NCI-H2107 treated with DMSO at 0.1 percent for 48 hours (cell line): ENCODE data around the gene ROS1.

Experiments used
- DNase-seq: peaks from one replicate; lab custom pipeline; 2025; ENCODE audit not compliant: unreplicated experiment; lab: John Stamatoyannopoulos, UW

ROS1 gene

DNA sequence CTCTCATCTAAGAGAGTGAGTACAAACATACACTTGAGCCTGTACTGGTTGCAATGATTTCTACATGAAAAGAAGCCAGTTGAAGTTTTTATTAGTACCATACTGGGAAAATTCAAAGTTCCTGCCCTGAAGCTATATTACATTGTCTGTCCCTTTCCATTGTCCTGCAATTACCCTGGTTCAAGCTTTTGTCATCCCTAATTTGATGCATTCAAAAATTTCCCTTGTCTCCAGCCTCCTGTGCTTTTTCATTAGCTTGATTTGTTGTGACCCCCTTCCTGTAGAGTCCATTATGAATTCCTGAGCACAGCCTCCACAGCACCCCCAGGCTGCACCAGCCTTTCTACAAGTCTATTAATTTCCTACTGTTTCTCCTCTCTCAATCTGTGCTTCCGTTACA is 114.0 kb downstream of the ROS1 start:
- no peak for DNase-seq

GRCh38 chr6:117311310-117311709 is 114.4 kb downstream of the ROS1 start:
- no peak for DNase-seq

DNA sequence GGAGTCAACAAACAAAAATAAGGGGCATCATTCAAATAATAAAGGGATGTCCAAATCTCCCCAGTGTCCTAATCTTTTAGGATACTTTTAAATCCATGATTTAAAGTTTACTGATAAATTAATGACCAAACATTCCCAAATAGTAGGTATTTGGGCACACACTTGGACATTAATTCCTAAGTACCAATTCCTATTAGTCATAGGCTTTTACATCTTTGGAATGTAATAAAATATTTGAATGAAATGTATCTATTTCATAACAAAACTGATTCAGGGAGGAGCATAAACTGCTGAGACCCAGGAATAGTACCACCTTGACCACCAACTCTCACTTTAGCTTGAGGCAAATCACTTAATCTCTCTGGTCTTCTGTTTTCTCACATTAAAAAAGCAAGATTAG is 116.1 kb downstream of the ROS1 start:
- no peak for DNase-seq

DNA sequence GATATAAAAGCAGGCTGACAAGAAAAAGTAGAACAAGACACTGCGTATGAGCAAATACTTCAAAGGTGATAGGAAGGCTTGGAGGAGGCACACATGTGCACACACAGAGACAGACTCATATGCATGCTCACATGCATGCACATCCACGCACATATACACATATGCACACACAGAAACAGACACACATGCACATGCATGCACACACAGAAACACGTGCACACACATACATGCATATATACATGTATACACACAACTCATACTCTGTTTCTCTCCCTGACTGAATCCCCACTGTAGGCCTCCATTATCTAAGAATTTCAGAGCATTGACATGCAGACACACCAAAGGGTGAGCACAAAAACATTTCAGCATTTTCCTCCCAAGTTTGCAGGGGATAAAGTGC is 116.7 kb downstream of the ROS1 start:
- no peak for DNase-seq

- no peak for DNase-seq
Measured at GRCh38 chr6:117307655-117308054, 118.1 kb downstream of the ROS1 start.

- no peak for DNase-seq
Measured at GRCh38 chr6:117306227-117306790, 119.4 kb downstream of the ROS1 start.

DNA sequence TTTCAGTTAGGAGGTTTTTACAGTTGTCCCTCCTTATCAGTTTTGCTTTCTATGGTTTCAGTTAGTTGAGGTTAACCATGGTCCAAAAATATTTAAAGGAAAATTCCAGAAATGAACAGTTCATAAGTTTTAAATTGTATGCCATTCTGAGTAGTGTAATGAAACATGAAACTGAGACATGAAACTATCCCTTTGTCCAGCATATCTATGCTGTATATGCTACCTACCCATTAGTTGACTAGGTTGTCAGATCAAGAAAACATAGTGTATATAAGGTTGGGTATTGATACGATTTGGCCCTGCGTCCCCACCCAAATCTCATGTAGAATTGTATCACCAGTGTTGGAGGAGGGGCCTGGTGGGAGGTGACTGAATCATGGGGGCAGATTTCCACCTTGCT is 121.3 kb downstream of the ROS1 start:
- DNase-seq: no peak

- no peak for DNase-seq
Measured at GRCh38 chr6:117303323-117303722, 122.4 kb downstream of the ROS1 start.

DNA sequence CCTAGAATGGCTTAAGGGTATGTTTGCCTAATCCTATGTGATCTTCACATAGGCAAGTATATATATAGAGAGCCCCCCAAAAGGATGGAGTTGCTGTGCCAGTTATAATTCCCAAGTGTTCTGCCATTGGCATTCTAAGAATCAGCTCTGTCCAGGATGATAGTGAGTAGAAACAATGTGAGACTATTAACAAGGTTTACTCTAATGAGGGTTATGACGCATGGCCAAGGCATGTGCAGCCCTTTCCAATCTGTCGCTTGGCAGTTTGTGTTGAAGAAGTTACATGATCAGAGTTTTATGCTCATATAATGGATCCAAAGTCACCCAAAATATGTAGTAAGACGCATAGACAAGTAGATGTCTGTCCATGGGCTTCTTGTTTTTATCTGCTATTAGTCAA is 126.8 kb downstream of the ROS1 start:
- no peak for DNase-seq

DNA sequence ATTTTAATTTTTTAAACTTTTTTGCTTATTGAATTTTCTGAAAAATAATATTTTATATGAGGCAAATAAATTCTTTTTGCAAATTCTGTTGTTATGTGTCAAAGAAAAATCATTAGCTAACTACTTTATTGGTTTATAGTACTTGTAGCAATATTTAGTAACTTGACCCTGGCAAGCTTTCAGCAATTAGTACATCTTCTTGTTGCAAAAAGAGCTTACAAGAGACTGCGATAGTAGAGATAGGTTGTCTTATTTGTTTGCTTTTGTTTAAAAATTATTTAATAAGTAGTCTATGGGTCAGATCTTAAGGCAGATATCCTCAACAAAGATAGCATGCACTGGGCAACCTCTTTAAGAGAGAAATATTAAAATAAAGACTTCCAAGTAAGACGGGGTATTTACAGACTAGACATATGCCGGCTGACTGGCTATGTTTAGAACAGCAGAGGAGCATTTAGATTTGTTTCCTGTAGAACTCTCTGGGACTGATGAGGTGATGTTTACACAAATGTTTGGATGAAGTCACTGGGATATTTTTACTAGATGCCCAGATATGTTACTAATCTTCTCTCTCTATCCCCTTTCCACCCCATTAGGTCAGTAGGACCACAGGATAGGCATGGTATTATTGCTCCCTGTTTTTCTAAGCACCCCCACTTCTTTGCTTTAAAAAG is 135.4 kb downstream of the ROS1 start:
- DNase-seq: no peak

DNA sequence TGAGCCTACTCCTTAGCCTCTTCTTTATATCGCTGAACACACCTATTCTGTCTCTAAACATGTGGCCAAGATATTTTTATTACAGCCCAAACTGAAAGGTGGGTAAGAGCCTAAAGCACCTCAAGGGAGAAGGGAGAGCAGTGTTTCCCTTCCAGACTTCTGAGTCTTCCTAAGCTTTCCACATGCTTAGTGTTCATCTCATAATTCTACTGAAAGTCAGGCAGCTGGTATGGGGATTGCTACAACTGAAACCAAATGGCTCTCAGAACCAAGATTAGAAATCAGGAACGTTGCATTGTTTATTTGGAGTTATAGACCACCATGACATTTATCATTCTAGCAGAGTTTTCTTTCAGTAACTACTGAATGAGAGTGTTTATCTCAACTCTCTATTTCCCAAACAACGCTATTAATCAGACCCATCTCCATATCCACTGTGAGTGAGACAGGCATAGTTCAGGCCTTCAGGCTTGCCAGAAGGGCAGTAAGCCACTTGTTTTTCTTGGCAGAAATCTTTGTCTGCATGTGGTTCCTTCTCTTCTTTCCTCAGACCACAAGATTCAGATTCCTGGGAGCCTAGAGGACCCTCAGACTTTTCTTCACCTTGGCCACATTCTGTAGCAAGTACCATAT is 137.5 kb downstream of the ROS1 start:
- no peak for DNase-seq

- no peak for DNase-seq
Measured at GRCh38 chr6:117280922-117281321, 144.8 kb downstream of the ROS1 start.

DNA sequence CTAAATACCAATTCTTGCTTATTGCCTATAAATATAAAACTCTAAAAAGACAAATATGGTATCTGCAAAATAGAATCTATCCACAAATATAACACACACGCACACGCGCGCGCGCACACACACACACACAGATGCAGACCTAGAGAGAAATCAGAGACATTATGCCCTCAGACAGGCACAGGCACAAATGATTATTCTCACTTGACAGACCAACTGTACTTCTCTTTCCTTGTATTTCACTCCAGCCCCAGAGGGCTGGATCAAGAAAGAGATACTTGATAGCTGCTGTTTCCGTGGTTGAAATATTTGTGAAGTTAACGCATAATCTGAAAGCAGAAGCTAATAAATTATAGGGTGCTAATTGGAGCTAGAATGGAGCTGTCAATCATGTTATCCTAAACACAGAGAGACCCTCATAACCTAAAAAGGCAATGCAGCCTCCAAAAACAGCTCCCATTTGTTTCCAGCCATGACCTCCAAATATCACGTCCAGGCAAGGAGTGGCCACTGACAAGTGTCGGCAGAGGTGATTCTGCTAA is 148.9 kb downstream of the ROS1 start:
- no peak for DNase-seq

GRCh38 chr6:117275711-117276110 is 150.0 kb downstream of the ROS1 start:
- DNase-seq: no peak

- DNase-seq: no peak
Measured at GRCh38 chr6:117275205-117275604, 150.5 kb downstream of the ROS1 start.

DNA sequence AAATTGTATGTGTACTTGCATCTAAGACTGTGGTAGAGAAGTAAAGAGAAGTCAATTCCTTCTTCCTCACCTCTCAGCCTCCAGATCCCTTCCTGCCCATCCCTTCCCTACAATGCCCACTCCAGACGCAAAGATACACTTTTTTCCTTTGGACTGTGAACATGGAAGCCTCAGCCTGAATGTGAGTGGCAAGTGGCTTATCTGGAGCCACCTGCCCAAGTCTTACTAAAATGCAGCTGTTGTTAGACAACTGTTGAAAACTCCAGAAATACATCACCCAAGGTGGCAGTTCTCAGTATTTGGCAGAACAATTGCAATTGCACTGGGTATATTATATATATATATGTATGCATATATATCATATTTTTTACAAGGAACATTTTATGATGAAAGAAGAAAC is 152.9 kb downstream of the ROS1 start:
- no peak for DNase-seq

DNA sequence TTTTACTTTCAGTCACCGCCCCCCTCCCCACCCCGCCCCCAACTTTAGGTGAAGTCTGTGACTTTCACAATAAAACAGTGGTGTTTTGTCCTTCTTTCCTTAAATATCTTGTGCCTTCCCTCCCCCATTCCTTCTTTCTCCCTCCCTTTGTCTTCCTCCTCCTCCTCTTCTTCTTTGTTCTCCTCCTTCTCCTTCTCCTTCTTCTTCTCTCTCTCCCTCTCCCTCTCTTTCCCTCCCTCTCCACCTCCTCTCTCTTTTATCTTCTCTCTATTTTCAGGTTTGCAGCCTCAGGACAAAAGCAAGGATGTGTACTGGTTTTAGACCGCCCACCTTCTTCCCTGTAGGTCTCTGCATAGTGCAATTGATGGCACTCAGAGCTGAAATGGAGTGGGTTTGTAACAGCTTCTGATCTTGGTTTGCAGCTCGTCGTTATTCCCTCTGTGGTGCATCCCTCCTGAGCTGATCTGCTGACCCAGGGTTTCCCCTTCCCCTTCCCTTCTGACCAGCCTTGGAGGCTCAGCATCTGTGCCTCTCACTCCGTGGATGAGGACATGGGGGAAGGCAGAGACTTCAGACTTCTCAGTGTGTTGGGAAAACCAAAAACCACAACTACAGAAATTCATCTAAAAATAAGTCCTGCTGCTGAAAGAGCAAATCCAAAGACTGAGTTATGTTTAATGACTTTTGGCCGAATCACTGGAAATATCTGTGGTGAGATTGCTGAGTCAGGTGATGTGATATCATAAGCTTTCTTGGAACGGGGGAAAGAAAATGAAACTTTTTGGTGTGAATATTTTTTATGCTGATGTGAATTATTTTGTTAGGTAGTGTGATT is 153.5 kb downstream of the ROS1 start:
- DNase-seq: no peak

DNA sequence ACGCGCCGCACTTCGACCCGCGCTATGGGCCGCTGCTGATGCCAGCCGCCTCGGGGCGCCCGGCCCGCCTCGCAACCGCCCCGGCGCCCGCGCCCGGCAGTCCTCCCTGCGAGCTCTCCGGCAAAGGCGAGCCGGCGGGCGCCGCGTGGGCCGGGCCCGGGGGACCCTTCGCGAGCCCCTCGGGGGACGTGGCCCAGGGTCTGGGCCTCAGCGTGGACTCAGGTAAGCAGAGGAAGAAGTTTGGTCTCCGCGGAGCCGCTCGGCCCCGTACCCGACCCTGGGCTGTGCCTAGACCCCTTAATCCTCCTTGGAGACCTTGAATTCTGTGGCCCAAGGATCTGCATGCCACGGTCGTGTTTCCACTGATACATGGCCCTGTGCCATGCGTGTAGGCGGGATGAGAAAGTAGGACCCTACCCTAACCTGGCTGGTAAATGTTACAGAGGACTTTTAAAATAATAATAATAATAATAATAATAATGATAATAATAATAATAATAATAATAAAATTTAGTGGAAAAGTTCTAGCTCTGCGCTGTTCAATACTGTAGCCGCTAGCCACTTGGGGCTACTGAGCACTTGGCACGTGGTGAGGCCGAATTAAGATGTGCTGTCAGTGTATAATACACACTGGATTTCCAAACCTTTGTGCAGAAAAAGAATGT is 154.8 kb downstream of the ROS1 start:
- DNase-seq: no peak

GRCh38 chr6:117270055-117270842 is 155.5 kb downstream of the ROS1 start:
- no peak for DNase-seq

DNA sequence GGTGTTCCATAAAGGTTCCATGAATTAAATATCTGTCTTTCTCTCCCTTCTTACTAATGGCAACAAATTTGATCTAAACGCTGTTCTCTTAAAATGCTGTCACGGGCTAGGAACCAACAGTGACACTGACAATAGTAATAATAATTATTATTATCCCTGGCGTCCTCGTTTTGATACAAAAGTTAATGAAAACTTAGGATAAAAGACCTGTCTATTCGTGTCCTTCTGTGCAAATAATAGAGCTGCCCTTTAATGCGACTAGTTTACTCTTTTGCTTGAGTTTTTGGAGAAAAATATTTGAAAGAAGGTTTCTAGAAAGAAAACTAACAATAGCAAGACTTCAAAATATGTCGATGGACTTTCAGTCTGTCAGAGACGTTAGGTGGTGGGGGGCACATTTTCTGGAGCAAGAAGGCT is 156.1 kb downstream of the ROS1 start:
- no peak for DNase-seq
